ENCODE data around the gene ADAM19.

The ADAM19 gene

GRCh38 chr5:157575381-157576020 lies at the start of gene ADAM19:
Gene ADAM19, minus strand, starts transcription at chr5:157575775. Its CDS starts 79 bp downstream, at chr5:157575696.
- peak; percentile 70 for DNase-seq

- no peak for DNase-seq
Observed at GRCh38 chr5:157624144-157624543, 48.6 kb upstream of the ADAM19 start.

GRCh38 chr5:157620776-157621175 lies 45.2 kb upstream of the ADAM19 start:
- DNase-seq: no peak

GRCh38 chr5:157618191-157618765 lies 42.7 kb upstream of the ADAM19 start:
- no peak for DNase-seq

GRCh38 chr5:157616785-157617184 lies 41.2 kb upstream of the ADAM19 start:
- DNase-seq: no peak

- DNase-seq: no peak
Observed at GRCh38 chr5:157613385-157614245, 38.0 kb upstream of the ADAM19 start.

- DNase-seq: no peak
Observed at GRCh38 chr5:157612581-157612980, 37.0 kb upstream of the ADAM19 start.

GRCh38 chr5:157611571-157612476 lies 36.2 kb upstream of the ADAM19 start:
- DNase-seq: peak; percentile 54

- no peak for DNase-seq
Observed at GRCh38 chr5:157610990-157611389, 35.4 kb upstream of the ADAM19 start.

GRCh38 chr5:157608972-157609565 lies 33.5 kb upstream of the ADAM19 start:
- DNase-seq: no peak

- no peak for DNase-seq
Observed at GRCh38 chr5:157607371-157608161, 32.0 kb upstream of the ADAM19 start.

GRCh38 chr5:157606046-157606445 lies 30.5 kb upstream of the ADAM19 start:
- no peak for DNase-seq

GRCh38 chr5:157603333-157604190 lies 28.0 kb upstream of the ADAM19 start:
- DNase-seq: no peak

- DNase-seq: no peak
Observed at GRCh38 chr5:157602505-157602904, 26.9 kb upstream of the ADAM19 start.

- no peak for DNase-seq
Observed at GRCh38 chr5:157600252-157600651, 24.7 kb upstream of the ADAM19 start.

GRCh38 chr5:157599565-157599964 lies 24.0 kb upstream of the ADAM19 start:
- DNase-seq: no peak

- DNase-seq: no peak
Observed at GRCh38 chr5:157598350-157598936, 22.9 kb upstream of the ADAM19 start.

GRCh38 chr5:157597277-157597676 lies 21.7 kb upstream of the ADAM19 start:
- DNase-seq: no peak

- no peak for DNase-seq
Observed at GRCh38 chr5:157596487-157596886, 20.9 kb upstream of the ADAM19 start.
